ENCODE results near the gene AGXT2.

DNA sequence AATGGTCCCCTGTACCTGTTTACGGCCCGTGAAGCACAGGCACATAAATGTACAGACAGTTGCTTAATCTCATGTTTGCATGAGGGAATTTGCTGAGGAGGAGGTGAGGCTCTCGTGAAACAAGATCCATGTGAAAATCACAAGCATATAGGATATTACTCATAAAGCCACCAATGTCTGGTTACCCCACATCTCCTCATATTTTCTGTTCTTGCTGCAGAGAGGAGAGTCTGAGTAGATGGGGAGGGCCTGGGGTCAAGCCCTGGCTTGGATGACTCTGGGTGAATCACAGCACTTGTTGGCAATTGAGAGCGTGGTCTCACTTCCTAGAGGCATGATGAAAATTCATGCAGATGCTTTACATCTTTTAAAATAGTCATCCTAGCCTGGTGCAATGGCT is 975 bp downstream of the AGXT2 start:
- TF ChIP-seq, protein P1, sequence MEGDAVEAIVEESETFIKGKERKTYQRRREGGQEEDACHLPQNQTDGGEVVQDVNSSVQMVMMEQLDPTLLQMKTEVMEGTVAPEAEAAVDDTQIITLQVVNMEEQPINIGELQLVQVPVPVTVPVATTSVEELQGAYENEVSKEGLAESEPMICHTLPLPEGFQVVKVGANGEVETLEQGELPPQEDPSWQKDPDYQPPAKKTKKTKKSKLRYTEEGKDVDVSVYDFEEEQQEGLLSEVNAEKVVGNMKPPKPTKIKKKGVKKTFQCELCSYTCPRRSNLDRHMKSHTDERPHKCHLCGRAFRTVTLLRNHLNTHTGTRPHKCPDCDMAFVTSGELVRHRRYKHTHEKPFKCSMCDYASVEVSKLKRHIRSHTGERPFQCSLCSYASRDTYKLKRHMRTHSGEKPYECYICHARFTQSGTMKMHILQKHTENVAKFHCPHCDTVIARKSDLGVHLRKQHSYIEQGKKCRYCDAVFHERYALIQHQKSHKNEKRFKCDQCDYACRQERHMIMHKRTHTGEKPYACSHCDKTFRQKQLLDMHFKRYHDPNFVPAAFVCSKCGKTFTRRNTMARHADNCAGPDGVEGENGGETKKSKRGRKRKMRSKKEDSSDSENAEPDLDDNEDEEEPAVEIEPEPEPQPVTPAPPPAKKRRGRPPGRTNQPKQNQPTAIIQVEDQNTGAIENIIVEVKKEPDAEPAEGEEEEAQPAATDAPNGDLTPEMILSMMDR (IDR thresholded peaks at IDR 0.05): no peak
- no peak for TF ChIP-seq POLR2A (IDR thresholded peaks at IDR 0.05)
